Activated CD8-positive, alpha-beta T cell treated with anti-CD3 and anti-CD28 coated beads, Interleukin-2, amount 10 ng/mL, durations not matched to agents 7 days and 5 days (primary cell): Measurements from ENCODE around the gene TENT5A. TPM values are rescaled to one million over a fixed set of nuclear protein-coding genes. Genes with fewer than 3 reads are reported as not detected.
"Not testable (repeated sequence)": the region's sequence is repeated elsewhere in the genome, so short reads cannot be mapped to it uniquely, and the experiment has no call there.

Source experiments
- ATAC-seq: fragments of 150-1000 bp; cut with Tn5 transposase; one replicate; pipeline ENCODE4 v1.10.0; 2021; ENCODE audit warnings: moderate library complexity
- CTCF ChIA-PET: fragments of 350-600 bp; sonication (Branson Sonifier 250); formaldehyde crosslinking; loops from one replicate; lab custom pipeline; 2021; ENCODE audit warnings: antibody characterized with exemption; lab: Charles Lee
- POLR2A ChIA-PET: fragments of 350-600 bp; sonication (Branson Sonifier 250); formaldehyde crosslinking; loops from one replicate; lab custom pipeline; 2021; ENCODE audit warnings: antibody characterized with exemption; lab: Charles Lee
- DNase-seq: peaks from one replicate; pipeline ENCODE4 v3.0.0-alpha.2; 2020
- H3K27ac Mint-ChIP-seq: one replicate; pipeline ENCODE4 v1.8.0; 2021; ENCODE audit warnings: mild to moderate bottlenecking, mixed read lengths
- H3K27me3 Mint-ChIP-seq: one replicate; pipeline ENCODE4 v1.8.0; 2021; ENCODE audit warnings: low read depth, mixed read lengths
- H3K36me3 Mint-ChIP-seq: one replicate; pipeline ENCODE4 v1.8.0; 2021; ENCODE audit warnings: low read depth, mixed read lengths
- H3K4me1 Mint-ChIP-seq: one replicate; pipeline ENCODE4 v1.8.0; 2021; ENCODE audit warnings: low read depth, mixed read lengths
- H3K4me3 Mint-ChIP-seq: one replicate; pipeline ENCODE4 v1.8.0; 2021; ENCODE audit warnings: mild to moderate bottlenecking, mixed read lengths
- H3K9me3 Mint-ChIP-seq: one replicate; pipeline ENCODE4 v1.8.0; 2022; ENCODE audit warnings: mixed read lengths; ENCODE audit not compliant: insufficient read depth
- total RNA-seq, 2 experiments: library from RNA; stranded (reverse); gene quantifications; one replicate each; pipeline ENCODE4 v1.2.3, GENCODE V29; 2021

TENT5A gene
- total RNA-seq, 2 experiments from 2014 or later, result 1.7 to 1.9 TPM

DNA sequence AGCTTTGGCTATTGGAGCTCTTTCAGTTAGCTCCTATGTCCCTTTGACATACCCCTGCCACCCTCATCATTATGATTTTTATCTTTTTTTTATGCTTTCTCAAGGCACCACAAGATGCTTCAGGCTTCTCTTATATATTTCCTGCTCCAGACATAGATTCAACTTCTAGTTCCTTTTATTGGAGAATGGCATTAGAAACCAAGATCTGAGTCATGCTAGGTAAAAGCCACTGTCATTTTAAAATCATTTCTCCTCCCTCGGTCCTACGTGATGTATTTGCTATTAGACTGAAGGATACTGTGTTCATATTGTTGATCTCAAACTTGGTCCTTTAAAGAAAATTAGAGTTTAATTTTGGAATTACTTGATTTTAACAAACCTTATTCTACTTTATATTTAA, 8.3 kb downstream of the TENT5A start:
- DNase-seq (no peak), ATAC-seq (no peak)
- no peak overlapping the region for H3K27ac Mint-ChIP-seq
- peaks cover 6% of the 10 kb centered on the region for H3K4me1 Mint-ChIP-seq
- H3K9me3 Mint-ChIP-seq, result no peaks in the 10 kb centered on the region
- peaks cover 5% of the 10 kb centered on the region for H3K36me3 Mint-ChIP-seq
- ChIA-PET CTCF (interaction anchor here (1.2 kb wide), 1 partner anchor 8 kb away, joined by 5 read pairs; the partner anchor contains the start of gene TENT5A), POLR2A (no interaction called here)
- H3K4me3 Mint-ChIP-seq, result no peak overlapping the region
- H3K27me3 Mint-ChIP-seq, result peaks cover under 1% of the 10 kb centered on the region

DNA sequence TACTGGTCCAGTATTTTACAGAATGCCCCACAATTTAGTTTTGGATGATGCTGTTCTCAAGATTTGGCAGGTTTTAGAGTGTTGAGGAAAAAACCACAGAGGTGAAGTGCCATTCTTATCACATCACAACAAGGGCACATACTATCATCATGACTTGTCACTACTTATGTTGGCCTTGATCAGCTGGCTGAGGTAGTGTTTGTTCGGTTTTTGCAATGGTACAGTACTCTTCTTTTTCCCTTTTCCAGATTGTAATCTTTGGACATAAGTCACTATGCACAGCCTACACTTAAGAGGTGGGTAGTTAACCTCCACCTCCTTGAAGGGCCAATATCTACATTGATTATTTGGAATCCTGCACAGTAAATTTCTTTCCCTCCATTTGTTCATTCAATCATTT, 8.8 kb downstream of the TENT5A start:
- H3K27me3 Mint-ChIP-seq, result peaks cover 2% of the 10 kb centered on the region
- no peak overlapping the region for H3K4me3 Mint-ChIP-seq
- ATAC-seq, result no peak
- no peak overlapping the region for H3K27ac Mint-ChIP-seq
- CTCF ChIA-PET, result interaction anchor here (1.2 kb wide), 1 partner anchor 8 kb away, joined by 5 read pairs; the partner anchor contains the start of gene TENT5A
- peaks cover 6% of the 10 kb centered on the region for H3K4me1 Mint-ChIP-seq
- POLR2A ChIA-PET, result no interaction called here
- no peaks in the 10 kb centered on the region for H3K9me3 Mint-ChIP-seq
- H3K36me3 Mint-ChIP-seq, result peaks cover 3% of the 10 kb centered on the region
- no peak for DNase-seq

- ChIA-PET POLR2A (no interaction called here), CTCF (no interaction called here)
- Mint-ChIP-seq H3K4me3 (no peak overlapping the region), H3K36me3 (no peaks in the 10 kb centered on the region), H3K27ac (no peak overlapping the region), H3K4me1 (peaks cover 6% of the 10 kb centered on the region), H3K9me3 (no peaks in the 10 kb centered on the region), H3K27me3 (peaks cover 2% of the 10 kb centered on the region)
- ATAC-seq (no peak), DNase-seq (no peak)
Observed at GRCh38 chr6:81741689-81742088, 10.8 kb downstream of the TENT5A start.

DNA sequence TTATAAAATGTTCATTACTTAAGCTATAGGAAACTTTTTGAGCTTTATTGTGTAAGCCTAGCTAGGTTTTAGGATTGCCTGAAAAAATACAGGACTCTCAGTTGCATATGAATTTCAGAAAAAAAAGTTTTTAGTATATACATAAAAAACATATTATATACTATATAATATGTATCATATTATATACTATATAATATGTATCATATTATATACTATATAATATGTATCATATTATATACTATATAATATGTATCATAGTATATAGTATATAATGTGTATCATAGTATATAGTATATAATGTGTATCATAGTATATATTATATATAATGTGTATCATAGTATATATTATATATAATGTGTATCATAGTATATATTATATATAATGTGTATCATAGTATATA, 11.9 kb downstream of the TENT5A start:
- ATAC-seq, H3K9me3 Mint-ChIP-seq, H3K27ac Mint-ChIP-seq, H3K4me3 Mint-ChIP-seq, H3K27me3 Mint-ChIP-seq, POLR2A ChIA-PET, H3K36me3 Mint-ChIP-seq, H3K4me1 Mint-ChIP-seq, DNase-seq, CTCF ChIA-PET: not testable (repeated sequence)

DNA sequence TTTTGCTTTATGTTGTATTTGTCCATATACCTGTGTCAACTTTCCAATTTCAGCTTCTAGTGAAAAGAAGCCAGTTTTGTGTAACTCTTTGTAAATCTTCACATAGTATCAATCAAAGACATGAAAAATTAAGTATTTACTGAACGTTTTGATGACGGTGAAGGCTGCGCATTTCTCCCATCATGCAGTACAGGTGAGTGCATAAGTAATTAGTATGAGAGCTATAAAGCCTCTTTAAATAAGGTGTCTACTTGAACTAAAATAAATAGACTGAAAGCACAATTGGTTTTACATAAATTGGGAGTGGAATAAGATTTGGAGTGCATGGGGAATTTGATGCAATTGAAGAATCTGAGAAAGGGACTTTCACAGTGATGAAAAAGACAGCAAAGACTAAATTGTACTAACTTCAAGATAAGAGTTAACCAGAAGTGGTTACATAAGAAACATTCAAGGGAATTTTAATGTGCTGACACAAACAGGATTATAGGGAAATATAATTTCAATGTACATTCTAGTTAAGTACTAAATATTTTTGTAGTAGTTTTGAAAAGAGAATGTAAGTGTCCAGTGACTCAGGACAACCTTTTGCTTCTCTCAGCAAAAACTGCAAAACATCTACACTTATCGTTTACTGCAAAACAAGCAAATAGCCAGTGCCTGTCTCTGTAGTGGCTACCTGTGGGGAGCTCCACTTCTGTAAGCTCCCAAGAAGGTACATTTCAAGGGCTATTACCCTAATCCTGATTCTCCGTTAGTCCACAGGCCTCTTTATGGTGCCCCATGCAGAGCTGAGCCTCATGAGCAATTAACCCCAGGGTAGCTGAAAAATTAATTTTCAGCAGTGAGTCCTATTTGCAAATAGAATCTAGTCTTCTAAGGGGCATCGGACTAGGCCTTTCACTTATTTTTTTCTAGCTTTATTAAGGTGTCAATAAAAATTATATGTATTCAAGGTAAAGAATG, 13.0 kb downstream of the TENT5A start:
- DNase-seq (no peak), ATAC-seq (no peak)
- ChIA-PET POLR2A (no interaction called here), CTCF (no interaction called here)
- Mint-ChIP-seq H3K27ac (no peak overlapping the region), H3K4me3 (no peak overlapping the region), H3K27me3 (peaks cover 2% of the 10 kb centered on the region), H3K4me1 (peaks cover under 1% of the 10 kb centered on the region), H3K36me3 (no peaks in the 10 kb centered on the region), H3K9me3 (no peaks in the 10 kb centered on the region)

- DNase-seq (no peak), ATAC-seq (no peak)
- Mint-ChIP-seq H3K27ac (no peak overlapping the region), H3K9me3 (no peaks in the 10 kb centered on the region), H3K4me3 (no peak overlapping the region), H3K4me1 (no peaks in the 10 kb centered on the region), H3K36me3 (no peaks in the 10 kb centered on the region), H3K27me3 (peaks cover 2% of the 10 kb centered on the region)
- CTCF ChIA-PET, result no interaction called here
- POLR2A ChIA-PET, result no interaction called here
Observed at GRCh38 chr6:81736428-81736827, 16.1 kb downstream of the TENT5A start.

DNA sequence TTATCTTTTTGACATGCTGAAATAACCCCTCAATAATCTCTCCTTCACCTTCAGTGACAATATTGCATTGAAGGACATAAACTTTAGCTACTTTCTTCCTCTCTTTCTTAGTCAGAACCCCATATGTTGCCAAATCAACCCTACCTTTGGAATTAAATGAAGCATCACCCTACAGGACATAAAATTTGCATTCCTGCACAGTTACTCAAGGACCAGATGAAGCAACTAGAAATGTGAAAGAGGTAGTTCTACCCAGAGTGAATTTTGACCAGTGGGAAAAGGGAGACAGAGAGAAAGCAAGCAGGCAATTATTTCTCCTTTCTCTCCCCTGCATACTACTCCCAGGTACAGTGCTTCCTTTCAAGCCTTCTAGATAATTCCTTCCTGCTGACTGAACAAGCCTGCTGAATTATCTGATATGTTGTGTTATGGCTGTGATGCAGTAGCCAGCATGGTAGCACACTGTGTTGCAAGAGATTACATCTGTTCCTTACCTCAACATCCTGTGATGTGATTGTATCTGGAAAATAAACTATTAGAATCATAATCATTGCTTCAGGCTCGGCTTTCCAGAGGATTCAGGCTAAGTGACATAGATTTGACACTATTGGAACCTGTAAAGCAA, 16.6 kb downstream of the TENT5A start:
- POLR2A ChIA-PET, result no interaction called here
- CTCF ChIA-PET, result no interaction called here

DNA sequence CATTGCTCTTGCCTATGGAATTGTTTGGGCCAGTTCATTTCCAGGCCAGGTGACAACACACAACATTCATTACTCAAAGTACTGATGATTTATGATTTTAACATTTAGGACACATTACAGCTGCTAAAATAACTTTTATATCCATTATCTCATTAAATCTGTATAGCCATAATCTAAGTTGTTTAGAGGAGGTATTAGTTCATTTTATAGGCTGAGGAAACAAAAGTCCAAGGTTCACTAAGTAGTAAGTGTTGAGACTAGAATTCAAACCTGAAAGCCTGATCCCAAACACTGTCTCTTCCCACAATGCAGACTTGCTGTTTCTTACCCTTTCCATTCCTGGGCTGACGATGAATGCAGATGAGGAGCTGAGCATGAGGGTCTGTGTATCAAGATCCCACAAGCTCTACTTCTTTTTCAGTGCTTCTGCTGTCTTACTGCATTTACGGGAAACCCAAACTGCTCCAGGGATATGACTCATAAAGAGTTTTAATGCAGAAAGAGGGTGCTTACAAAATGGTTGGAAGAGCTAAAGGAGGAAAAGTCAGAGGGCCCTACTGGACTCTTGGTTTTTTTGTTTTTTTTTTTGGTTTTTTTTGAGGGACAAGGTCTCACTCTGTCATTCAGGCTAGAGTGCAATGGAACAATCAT, 17.9 kb downstream of the TENT5A start:
- Mint-ChIP-seq H3K27me3 (peaks cover 2% of the 10 kb centered on the region), H3K36me3 (no peaks in the 10 kb centered on the region), H3K4me1 (no peaks in the 10 kb centered on the region), H3K4me3 (no peak overlapping the region), H3K9me3 (no peaks in the 10 kb centered on the region), H3K27ac (no peak overlapping the region)
- no peak for DNase-seq
- ChIA-PET CTCF (no interaction called here), POLR2A (no interaction called here)
- ATAC-seq, result no peak

More for the DNA sequence above, 16.6 kb downstream of the TENT5A start:
- Mint-ChIP-seq H3K9me3 (no peaks in the 10 kb centered on the region), H3K27ac (no peak overlapping the region), H3K4me3 (no peak overlapping the region), H3K4me1 (no peaks in the 10 kb centered on the region), H3K27me3 (peaks cover 2% of the 10 kb centered on the region), H3K36me3 (no peaks in the 10 kb centered on the region)
- DNase-seq (no peak), ATAC-seq (no peak)

- no peak overlapping the region for H3K27ac Mint-ChIP-seq
- ChIA-PET POLR2A (no interaction called here), CTCF (no interaction called here)
- ATAC-seq (no peak), DNase-seq (no peak)
- peaks cover under 1% of the 10 kb centered on the region for H3K27me3 Mint-ChIP-seq
- no peaks in the 10 kb centered on the region for H3K36me3 Mint-ChIP-seq
- H3K4me1 Mint-ChIP-seq, result no peaks in the 10 kb centered on the region
- H3K4me3 Mint-ChIP-seq, result no peak overlapping the region
- H3K9me3 Mint-ChIP-seq, result no peaks in the 10 kb centered on the region
Observed at GRCh38 chr6:81734081-81734480, 18.4 kb downstream of the TENT5A start.

DNA sequence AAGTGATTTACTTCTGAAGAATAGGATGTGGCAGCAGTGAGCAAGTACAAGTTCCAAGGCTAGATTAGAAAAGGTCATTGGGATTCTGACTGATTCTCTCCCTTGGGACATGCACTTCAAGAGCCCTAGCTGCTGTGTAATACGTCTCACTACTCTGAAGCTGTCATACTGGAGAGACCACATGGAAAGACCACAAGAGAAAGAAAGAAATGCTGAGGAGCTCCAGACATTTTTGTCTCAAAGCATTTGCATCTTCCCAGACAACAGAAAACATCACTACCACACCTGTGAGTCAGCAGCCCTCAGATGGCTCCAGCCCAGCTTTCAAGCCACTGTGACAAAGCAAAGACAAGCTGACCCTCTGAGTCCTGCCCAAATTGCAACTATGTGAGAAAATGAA, 20.7 kb downstream of the TENT5A start:
- DNase-seq (no peak), ATAC-seq (no peak)
- Mint-ChIP-seq H3K36me3 (no peaks in the 10 kb centered on the region), H3K4me3 (no peak overlapping the region), H3K4me1 (no peaks in the 10 kb centered on the region), H3K9me3 (no peaks in the 10 kb centered on the region), H3K27me3 (no peaks in the 10 kb centered on the region), H3K27ac (no peak overlapping the region)
- CTCF ChIA-PET, result no interaction called here
- POLR2A ChIA-PET, result no interaction called here

- CTCF ChIA-PET, result no interaction called here
- Mint-ChIP-seq H3K27me3 (no peaks in the 10 kb centered on the region), H3K4me3 (no peak overlapping the region), H3K27ac (no peak overlapping the region), H3K36me3 (no peaks in the 10 kb centered on the region), H3K9me3 (no peaks in the 10 kb centered on the region), H3K4me1 (no peaks in the 10 kb centered on the region)
- POLR2A ChIA-PET, result no interaction called here
- ATAC-seq (no peak), DNase-seq (no peak)
Observed at GRCh38 chr6:81727876-81728517, 24.5 kb downstream of the TENT5A start.
